NCI-H1105 treated with DMSO at 0.1 percent for 48 hours (cell line): Measurements from ENCODE around the gene GABRG3.

Source experiments
- DNase-seq: peaks from one replicate; lab custom pipeline; 2025; lab: John Stamatoyannopoulos, UW

The GABRG3 gene

DNA sequence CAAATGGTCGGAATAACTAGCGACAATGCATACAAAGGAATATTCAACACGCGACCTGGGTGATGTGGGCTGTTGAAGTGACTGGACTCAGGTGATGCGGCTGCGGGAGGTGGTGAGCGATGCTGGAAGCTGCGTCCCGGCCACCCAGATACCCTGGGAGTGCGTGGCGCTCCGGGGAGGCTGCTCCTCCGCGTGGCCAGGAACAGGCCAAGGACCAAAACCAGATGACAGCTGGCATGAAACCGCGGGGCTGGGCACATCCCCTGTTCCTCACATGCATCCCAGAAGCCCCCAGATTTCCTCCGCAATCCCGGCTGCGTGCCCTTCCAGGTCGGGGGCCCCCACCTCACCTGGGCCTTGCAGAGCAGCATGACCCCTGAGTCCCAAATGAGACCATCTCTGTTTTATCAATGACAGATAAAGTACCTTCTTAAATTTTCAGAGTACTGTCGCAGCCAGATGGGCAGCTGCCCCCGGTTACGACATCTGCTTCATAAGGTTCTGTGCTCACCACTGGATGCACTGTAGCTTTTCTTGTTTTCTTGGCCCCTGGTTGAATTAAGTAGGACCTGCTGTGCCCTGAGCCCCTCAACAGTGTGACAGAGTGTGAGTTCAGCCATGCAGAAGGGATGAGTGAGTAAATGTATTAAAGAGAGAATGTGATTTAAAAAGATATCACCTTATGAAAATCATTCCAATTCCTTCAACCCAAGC, 278.2 kb downstream of the GABRG3 start:
- no peak for DNase-seq

DNA sequence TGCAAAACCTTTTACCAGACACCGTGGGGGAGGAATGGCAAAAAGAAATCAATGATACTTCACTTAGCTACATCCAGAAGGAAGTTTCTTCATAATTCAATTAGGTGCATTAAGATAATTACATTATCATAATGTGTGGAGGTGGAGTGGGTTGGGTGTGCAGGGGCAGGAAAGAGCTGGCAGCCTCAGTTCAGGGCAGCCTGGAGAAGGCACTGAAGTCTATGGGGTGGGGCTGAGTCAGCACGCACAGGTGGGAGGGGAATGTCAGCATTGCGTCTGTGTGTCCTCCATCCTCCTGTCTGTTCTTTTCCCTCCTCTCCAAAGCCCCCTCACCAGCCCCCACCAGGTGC, 278.8 kb downstream of the GABRG3 start:
- no peak for DNase-seq

DNA sequence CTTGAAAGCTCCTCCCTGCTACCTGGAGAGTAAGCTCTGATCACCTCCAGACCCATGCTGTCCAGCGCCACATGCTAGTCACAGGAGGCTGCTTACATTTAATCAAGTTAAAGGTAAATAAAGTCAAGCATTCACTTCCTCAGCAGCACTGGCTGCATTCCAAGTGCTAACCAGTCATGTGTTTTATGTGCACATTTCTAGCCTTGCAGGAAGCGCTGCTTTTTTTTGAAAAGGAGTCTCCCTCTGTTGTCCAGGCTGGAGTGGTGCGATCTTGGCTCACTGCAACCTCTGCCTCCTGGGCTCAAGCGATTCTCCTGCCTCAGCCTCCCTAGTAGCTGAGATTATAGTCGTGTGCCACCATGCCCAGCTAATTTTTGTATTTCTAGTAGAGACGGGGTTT, 279.2 kb downstream of the GABRG3 start:
- DNase-seq = peak; percentile 4

DNA sequence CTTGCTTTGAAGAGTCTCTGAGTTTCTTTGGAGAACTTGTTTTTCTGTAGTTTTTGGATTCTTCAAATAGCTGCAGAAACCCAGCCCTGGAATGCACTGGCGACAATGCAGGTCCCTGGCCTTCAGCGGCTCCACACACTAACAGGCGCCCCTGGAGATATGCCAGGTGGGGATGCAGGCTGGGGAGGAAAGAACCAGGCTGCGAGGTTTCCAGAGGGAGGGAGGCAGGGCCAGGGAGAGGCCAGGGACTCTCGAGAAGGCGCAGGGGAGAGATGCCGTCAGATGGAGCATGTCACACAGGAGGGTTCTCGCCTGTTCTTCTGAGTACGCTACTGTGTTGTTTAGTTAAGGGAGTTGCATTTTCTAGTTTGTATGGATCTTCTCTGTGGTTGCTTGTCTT, 283.1 kb downstream of the GABRG3 start:
- DNase-seq = no peak

DNA sequence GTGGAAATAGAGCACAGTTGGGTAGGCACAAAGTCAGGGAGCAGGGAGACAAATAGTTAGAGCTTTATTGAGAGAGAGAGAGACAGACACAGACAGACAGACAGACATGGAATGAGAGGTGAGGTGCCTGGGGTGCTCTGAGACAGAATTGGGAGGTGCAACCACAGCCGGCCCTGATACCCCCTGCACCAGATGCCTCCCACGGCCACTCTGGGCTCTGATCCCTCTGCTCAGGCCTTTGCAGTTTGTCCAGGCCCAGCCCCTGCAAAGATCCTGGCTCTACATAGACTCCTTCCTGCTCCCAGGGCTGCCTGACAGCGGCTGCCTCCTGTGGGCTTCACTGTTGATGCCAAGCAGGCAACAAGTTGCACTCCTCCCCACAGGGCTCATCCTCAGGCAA, 283.8 kb downstream of the GABRG3 start:
- no peak for DNase-seq

DNA sequence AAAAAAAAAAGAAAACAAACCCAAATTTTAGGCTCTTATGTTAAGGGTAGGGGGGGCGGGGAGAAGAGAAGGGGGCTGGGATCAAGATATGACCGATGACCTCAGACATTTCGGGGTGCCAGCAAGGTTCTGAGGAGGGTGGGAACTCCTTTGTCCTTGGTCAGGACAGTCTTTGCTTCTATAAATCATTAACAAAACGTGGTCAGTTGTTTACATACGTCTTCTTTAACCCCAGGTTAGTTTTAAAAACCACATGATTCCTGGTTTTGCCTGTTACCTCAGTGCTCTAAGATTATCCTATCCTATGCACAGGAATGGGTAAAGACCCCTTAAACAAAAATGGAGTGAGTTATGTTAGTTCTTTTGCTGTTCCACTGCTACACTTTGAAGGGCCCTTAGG, 285.5 kb downstream of the GABRG3 start:
- no peak for DNase-seq

DNA sequence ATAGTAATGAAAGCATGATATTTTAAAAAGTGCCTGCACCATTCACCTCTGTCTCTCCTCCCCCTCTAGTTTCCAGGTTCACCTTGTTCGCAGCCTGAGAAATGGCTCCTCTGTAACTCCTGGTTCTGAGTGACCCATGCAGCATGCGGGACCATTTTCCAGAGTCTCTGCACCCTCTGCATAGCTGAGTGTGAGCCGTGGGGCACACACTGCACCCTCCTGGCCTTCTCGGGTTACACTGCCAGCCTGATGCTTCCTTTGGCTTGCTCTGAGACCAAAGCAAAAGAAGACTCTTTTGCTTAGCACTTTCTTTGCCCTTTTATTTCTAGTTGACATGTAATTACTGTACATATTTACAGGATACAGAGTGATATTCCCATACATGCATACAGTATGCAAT, 287.3 kb downstream of the GABRG3 start:
- no peak for DNase-seq

DNA sequence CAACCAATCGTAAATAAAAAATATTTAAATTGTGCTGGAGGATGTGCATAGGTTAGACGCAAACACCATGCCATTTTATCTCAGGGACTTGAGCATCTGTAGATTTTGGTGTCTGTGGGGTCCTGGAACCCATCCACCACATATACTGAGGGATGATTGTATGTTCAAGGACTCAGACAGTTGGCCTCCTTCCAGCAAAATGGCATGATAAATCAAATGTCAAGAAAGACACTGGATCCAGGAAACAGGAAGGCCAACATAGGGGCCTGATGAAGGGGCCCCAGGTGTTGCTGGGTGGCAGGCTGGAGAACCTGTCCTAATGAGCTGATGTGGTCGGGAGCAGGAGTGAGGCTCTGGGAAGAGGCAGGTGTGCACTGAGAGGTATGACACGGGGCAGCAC, 289.5 kb downstream of the GABRG3 start:
- peak; percentile 28 for DNase-seq

DNA sequence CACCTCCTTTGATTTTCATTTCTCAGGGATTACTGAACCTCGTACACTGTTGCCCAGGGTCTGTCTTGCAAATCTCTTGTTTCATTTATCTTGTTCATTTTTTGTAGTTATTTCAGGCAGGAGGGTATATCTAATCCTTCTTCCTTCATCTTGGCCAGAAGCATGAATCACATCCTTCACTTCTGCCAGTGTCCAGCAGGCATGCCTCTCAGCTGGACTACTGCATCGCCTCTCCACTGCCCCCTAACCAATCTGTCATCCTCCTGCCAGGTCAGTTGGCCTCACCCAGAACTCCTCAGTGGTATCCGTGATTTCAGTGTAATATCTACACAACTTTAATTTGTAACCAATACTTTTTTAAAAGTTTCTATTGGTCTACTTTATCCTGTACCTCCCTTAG, 297.9 kb downstream of the GABRG3 start:
- no peak for DNase-seq

DNA sequence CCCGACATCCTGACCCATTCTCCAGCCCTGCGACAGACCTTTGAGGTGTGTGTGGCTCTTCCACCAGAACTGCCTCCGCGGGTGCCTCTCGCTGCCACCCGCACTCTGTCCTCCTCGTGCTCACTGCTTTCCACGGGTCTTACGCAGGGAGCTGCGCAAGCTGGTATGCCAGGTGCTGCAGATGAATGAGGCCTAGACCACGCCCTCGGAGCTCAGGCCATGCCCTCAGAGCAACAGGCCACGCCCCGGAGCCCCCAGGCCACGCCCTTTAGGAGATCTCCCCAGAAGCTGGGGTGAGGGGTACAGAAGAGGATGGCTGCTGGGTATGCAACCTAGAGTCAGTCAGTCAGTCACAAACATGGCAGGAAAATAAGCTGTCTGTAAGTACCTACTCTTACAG, 300.3 kb downstream of the GABRG3 start:
- DNase-seq = peak; percentile 90

DNA sequence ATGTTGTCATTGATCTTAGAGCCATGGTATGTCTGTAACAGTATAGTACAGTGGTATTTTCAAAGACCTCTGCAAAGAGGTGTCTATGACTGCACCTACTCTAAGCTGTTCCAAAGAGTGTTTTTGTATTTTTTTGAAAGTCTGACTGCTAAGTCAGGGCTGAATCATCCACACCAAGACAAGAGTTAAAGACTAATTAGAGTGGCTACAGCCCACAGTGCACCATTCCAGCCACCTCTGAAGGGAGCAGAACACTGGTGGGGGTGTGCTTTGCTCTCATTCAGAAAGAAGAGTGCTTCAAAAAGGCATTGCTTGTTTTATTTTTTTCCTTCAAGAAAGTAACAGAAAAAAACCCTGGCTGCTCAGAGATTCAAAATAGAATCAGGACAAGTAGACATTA, 301.4 kb downstream of the GABRG3 start:
- no peak for DNase-seq

DNA sequence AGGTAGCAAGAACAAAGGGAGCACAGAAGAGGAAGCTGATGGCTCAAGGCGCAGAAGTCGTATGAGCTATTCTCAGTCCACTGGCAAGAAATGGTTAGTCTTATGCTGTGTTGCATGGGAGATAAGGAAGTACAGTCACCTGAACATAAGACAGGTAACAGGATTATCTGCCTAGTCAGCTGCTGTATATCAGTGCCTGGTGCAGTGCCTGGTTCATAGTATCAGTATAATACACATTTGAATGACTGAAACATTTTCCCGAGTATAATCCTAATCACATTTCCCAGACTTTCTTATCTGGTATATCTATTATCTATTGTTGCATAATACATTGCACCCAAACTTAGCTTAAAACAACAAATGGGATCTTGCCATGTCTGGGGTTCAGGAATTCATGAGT, 302.5 kb downstream of the GABRG3 start:
- DNase-seq = no peak

DNA sequence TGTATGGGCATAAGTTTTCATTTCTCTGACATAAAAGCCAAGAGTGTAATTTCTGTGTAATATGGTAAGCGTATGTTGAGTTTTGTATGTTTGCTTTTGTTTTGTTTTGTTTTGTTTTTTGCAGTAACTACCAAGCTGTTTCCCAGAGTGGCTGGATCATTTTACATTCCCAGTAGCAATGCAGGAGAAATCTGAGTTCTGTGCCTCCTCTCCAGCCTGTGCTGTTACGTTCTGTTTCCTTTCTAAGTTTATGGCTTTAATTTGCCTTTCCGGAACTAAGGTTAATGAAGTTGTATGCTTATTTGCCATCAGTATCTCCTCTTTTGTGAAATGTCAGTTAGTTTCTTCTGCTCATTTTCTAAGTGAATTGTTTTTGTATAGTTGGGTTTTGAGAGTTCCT, 307.8 kb downstream of the GABRG3 start:
- no peak for DNase-seq

DNA sequence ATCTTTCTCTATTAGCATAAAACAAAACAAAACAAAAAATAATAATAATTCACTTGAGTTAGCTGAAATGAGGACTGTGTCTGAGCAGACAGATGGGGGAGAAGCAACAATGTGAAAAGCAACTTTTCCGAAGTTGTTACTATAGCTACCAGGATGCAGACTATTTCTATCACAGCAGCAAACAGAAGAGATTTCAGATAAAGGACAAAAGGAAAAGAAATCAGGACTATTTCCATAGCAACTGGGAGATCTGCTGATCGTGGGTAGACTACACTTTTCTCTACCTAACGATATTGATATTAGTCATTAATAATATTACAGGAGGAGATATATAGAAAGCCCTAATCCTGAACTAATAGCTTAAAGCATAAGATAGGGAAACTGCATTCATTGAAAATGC, 321.7 kb downstream of the GABRG3 start:
- DNase-seq = no peak

DNA sequence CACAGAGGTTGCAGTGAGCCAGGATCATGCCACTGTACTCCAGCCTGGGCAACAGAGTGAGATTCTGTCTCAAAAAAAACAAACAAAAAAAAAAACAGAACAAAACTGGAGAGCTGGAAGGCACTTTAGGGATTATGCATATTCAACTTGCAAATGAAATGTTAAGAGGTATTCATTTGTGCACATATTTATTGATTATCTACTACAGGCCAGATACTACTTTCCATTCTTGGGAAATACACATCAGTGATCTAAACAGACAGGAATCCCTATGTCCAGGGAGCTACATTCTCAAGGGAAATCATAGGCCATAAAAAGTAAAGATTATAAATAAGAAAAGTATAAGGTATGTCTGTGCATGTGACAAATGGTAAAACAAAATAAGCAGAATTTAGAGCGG, 322.6 kb downstream of the GABRG3 start:
- DNase-seq = no peak

DNA sequence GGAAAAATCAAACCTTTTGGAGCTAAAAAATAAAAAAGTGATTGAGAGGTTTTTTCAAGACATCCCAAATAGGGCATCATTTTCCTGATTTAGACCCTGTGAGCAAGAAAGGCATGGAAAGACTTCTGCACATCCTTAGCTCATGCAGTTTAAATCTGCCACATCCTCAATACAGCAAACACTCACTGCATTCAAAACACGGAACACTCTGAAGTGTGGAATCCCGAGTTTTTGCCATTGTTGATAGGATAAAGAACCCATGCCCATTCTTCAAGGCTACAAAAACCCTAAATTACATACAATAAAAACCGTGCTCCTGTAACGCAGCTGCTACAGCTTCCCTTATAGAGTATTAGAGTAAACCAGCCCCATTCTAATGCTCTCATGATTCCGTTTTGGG, 346.8 kb downstream of the GABRG3 start:
- no peak for DNase-seq

DNA sequence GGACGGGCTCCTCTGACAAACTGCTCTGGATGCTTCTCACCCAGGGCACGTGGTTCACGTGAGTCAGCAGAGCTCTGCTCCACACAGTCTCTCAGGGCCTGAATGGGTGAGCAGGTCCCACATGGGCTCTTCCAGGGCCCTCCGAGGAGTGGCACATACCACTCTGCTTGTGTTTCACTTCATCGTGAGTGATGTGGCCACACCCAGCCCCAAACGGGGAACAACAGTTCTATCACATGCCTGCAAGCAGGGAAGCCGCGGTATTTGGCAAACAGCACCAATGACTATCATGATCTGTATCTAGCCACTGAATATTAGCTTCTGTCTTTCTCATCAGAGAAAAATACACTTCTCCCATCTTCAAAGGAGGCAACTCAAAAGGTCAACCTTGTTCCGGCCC, 352.8 kb downstream of the GABRG3 start:
- DNase-seq = no peak

DNA sequence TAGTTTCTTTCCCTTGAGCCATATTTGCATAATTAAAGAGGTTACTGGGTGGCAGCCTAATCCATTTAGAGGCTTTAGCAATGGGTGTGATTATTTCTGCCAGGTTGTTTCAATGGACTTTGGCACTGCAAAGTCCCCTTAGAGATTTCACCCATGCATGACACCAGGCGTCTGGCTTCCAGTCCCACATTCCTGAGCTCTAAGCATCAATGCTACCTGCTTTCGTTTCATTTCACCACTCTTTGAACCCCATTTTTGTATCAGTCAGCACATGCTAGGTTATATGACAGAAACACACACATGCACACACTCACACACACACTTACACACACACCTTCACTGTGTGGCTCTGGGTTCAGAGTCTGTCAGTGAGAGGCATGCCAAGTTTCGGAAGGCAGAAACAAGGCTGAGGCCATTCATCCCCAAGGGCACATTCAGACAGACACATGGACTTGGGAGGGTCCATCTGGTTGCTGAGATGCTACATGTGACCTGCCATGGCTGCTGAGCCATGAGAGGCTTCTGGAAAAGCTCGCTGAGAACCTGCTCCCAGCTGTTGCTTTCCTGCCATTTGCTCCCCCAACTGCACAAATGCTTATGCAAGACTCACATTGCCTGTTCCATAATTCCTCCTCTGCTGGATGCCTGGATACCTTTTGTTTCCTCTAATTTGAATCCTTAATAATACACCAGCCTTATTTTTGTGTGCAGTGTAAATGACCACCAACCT, 354.1 kb downstream of the GABRG3 start:
- no peak for DNase-seq

DNA sequence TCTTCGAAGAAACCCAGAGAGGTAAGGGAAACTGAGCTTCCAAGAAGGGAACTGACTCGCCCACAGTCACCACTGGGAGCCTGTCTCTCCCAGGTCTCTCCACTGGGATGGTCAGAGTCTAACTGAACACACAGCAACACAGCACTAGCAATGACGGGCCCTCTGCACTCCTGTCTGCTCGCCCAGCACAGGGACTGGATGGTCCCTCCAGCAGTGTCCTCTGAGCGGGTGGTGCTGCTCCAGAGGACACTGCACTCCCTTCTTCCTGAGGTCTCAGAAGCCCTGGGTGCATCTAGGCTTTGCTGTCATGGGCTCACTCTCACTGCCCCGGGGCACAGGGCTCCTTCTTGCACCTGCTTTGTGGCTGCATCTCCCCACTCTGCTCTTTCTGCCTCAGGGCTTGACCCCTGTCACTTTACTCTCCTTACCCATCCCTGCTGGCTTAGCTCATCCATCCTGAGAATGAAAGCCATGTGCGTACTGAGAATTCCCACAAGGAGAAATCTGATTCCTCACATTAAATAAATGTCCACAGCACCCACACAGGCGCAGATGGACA, 356.6 kb downstream of the GABRG3 start:
- DNase-seq = no peak

DNA sequence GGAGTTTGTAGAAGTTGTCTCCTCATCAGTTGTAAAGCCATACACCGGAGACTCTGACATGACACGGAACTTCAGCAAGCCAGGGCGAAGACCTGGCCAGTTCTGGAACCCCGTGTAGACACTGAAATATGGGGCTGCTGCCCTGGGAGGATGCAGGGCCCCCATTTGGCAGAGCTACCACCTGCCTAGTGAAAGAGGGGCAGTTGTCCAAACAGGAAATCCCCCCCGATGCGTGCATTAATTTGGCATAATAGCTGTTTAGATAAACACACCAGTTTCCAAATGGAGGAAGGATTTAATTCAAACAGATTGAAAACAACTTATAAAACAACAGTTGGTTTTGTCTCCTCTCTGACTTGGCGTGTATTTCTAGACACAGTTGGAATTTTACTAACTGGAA, 357.2 kb downstream of the GABRG3 start:
- DNase-seq = no peak

DNA sequence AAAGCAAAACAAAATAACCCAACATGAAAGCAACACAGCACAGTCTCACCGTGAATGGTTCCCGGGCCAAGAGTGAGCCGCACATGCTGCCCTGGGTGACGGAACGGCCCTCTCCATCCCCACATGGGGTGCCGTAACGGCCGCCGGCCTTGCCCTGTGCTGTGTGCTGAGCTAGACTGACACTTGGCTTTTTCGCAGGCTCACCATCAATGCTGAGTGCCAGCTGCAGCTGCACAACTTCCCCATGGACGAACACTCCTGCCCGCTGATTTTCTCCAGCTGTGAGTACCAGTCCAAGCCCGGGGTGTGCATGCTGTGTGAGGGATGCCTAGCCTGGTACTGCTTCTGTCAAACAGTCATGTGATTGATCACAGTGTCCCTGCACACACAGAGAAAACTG, 357.6 kb downstream of the GABRG3 start:
- DNase-seq = no peak

DNA sequence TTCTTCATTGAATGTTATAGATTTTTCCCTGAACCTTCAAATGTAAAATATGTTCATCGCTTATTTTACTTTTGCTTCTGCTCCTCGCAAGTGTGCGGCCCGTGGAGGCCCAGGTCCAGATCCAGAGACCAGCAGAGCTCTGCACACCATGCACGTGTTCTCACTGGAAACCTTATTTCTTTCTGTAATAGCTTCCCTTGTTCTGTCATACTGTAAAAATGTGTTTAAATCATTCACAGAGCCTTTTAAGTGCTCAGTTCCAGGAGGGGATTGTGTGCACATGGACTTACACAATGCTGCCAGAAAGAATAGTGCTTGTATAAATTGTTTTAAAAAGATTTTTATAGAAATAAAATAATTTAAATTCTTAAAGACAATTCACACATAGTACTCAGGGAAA, 359.3 kb downstream of the GABRG3 start:
- no peak for DNase-seq

DNA sequence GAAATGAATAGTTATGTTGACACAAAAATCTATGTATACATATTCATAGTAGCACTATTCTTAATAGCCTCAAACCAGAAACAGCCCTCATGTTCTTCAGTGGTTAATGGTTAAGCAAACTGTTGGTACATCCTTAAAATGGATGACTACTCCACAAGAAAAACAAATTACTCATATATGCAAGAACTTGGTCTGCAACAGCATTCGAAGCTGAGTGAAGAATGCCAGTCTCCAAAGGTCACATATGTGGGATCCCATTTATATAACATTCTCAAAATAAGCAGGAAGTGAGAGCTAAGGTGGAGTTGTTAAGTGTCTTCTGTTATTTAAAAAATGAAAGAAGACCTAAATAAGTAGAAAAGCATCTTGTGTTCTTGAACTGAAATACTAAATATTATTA, 365.7 kb downstream of the GABRG3 start:
- no peak for DNase-seq

DNA sequence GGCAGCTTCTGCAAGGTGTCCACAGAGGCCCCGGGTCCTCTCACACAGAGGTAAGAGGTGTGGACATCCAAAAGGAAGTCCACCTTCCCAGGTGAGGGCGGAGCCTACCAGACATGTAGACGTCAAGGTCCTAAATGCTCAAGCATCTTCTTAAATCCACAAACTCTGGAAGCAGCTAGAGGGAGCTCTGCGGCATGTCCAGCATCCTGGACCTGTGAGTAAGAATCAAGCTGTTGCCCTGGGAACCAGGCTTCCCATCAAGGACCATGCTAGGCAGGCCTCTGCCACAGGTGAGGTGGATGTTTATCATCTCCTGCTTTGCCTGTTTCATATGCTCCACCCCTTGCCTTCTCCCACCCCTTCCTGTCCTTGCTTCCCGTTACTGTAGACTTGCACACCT, 368.2 kb downstream of the GABRG3 start:
- DNase-seq = no peak
